Measurements from ENCODE around the gene SPATA31C2. TPM values are rescaled to one million over a fixed set of nuclear protein-coding genes. Genes with fewer than 3 reads are reported as not detected.

The SPATA31C2 gene
- total RNA-seq, 3 donors from 2014 or later: not detected

- DNase-seq (ENCODE audit: low spot score in 2 of 2): no peak
- intact Hi-C loops (cut with DNase I; ENCODE audit: low total_unique reads): no loop called here
- Histone ChIP-seq H3K27me3 (no peaks in the 10 kb centered on the region), H3K36me3 (no peaks in the 10 kb centered on the region), H3K9me3 (no peaks in the 10 kb centered on the region), H3K4me1 (no peaks in the 10 kb centered on the region), H3K4me3 (no peak overlapping the region), H3K27ac (no peak overlapping the region)
- TF ChIP-seq CTCF (IDR thresholded peaks at IDR 0.05): no peak
- TF ChIP-seq POLR2AphosphoS5 (IDR thresholded peaks at IDR 0.05): no peak
- no peak for TF ChIP-seq POLR2A (IDR thresholded peaks at IDR 0.05)
These were observed 36.0 kb upstream of the SPATA31C2 start for GRCh38 chr9:88174324-88174723.

GRCh38 chr9:88173378-88173999 is 35.2 kb upstream of the SPATA31C2 start:
- no peak overlapping the region for H3K4me3 ChIP-seq
- no peaks in the 10 kb centered on the region for H3K9me3 ChIP-seq
- TF ChIP-seq POLR2AphosphoS5 (IDR thresholded peaks at IDR 0.05) (no peak), CTCF (IDR thresholded peaks at IDR 0.05) (peak in 1 of 3 donors; percentile 19), POLR2A (IDR thresholded peaks at IDR 0.05) (no peak)
- H3K27me3 ChIP-seq: no peaks in the 10 kb centered on the region
- H3K4me1 ChIP-seq: no peaks in the 10 kb centered on the region
- DNase-seq (ENCODE audit: low spot score in 2 of 2): no peak
- intact Hi-C loops (cut with DNase I; ENCODE audit: low total_unique reads): no loop called here
- H3K36me3 ChIP-seq: no peaks in the 10 kb centered on the region
- H3K27ac ChIP-seq: no peak overlapping the region

GRCh38 chr9:88169700-88170099 is 31.4 kb upstream of the SPATA31C2 start:
- no peaks in the 10 kb centered on the region for H3K27me3 ChIP-seq
- no peak overlapping the region for H3K27ac ChIP-seq
- intact Hi-C loops (cut with DNase I; ENCODE audit: low total_unique reads): no loop called here
- H3K4me3 ChIP-seq: no peak overlapping the region
- DNase-seq (ENCODE audit: low spot score in 2 of 2): no peak
- no peaks in the 10 kb centered on the region for H3K36me3 ChIP-seq
- no peak for TF ChIP-seq POLR2AphosphoS5 (IDR thresholded peaks at IDR 0.05)
- no peak for TF ChIP-seq CTCF (IDR thresholded peaks at IDR 0.05)
- no peaks in the 10 kb centered on the region for H3K9me3 ChIP-seq
- H3K4me1 ChIP-seq: no peaks in the 10 kb centered on the region

GRCh38 chr9:88168564-88168963 is 30.3 kb upstream of the SPATA31C2 start:
- H3K4me3 ChIP-seq: no peak overlapping the region
- no peaks in the 10 kb centered on the region for H3K36me3 ChIP-seq
- TF ChIP-seq POLR2AphosphoS5 (IDR thresholded peaks at IDR 0.05) (no peak), CTCF (IDR thresholded peaks at IDR 0.05) (no peak), POLR2A (IDR thresholded peaks at IDR 0.05) (no peak)
- no peak for DNase-seq (ENCODE audit: low spot score in 2 of 2)
- intact Hi-C loops (cut with DNase I; ENCODE audit: low total_unique reads): no loop called here
- no peaks in the 10 kb centered on the region for H3K4me1 ChIP-seq
- no peaks in the 10 kb centered on the region for H3K27me3 ChIP-seq
- H3K9me3 ChIP-seq: no peaks in the 10 kb centered on the region
- no peak overlapping the region for H3K27ac ChIP-seq

- Histone ChIP-seq H3K27me3 (no peaks in the 10 kb centered on the region), H3K4me1 (no peaks in the 10 kb centered on the region), H3K9me3 (no peaks in the 10 kb centered on the region), H3K36me3 (no peaks in the 10 kb centered on the region), H3K27ac (no peak overlapping the region), H3K4me3 (no peak overlapping the region)
- TF ChIP-seq POLR2A (IDR thresholded peaks at IDR 0.05) (no peak), CTCF (IDR thresholded peaks at IDR 0.05) (no peak), POLR2AphosphoS5 (IDR thresholded peaks at IDR 0.05) (no peak)
- intact Hi-C loops (cut with DNase I; ENCODE audit: low total_unique reads): no loop called here
- no peak for DNase-seq (ENCODE audit: low spot score in 2 of 2)
These were observed 28.4 kb upstream of the SPATA31C2 start for GRCh38 chr9:88166660-88167059.
